ENCODE data around the gene BLTP3B. TPM values are rescaled to one million over a fixed set of nuclear protein-coding genes. Genes with fewer than 3 reads are reported as not detected.
"Not testable (repeated sequence)": the region's sequence is repeated elsewhere in the genome, so short reads cannot be mapped to it uniquely, and the experiment has no call there.

The BLTP3B gene
- total RNA-seq: 16.2 and 18.1 TPM in 2 replicates

DNA sequence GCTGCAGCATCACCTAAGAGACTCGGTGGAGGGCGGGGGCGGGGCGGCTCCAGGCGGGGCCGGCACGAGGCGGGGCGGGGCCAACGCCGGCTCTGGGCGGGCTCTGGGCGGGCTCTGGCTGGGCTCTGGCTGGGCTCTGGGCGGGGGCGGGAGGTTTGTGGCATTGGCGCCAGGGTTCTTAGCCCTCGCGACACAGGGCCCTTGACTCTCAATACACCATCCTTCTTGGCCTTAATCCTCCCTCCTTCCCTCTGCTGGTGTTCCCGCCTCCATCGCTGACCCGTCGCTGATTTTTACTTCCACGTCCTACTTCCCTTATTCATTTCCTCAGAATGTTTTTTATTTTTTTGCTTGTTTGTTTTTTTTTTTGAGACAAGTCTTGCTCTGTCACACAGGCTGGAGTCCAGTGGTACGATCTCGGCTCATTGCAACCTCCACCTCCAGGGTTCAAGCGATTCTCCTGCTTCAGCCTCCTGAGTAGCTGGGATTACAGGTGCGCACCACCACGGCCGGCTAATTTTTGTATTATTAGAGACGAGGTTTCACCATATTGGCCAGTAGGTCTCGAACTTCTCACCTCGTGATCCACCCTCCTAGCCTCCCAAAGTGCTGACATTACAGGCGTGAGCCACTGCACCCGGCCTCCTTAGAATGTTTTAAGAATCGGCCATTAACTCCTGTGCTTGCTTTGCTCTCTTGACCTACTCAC, at the start of gene BLTP3B:
BLTP3B (minus strand) TSS at position 24 of the 709 bp plus-strand sequence. CDS start 239 bp downstream, outside the sequence.
- DNase-seq: peak; percentile 88

DNA sequence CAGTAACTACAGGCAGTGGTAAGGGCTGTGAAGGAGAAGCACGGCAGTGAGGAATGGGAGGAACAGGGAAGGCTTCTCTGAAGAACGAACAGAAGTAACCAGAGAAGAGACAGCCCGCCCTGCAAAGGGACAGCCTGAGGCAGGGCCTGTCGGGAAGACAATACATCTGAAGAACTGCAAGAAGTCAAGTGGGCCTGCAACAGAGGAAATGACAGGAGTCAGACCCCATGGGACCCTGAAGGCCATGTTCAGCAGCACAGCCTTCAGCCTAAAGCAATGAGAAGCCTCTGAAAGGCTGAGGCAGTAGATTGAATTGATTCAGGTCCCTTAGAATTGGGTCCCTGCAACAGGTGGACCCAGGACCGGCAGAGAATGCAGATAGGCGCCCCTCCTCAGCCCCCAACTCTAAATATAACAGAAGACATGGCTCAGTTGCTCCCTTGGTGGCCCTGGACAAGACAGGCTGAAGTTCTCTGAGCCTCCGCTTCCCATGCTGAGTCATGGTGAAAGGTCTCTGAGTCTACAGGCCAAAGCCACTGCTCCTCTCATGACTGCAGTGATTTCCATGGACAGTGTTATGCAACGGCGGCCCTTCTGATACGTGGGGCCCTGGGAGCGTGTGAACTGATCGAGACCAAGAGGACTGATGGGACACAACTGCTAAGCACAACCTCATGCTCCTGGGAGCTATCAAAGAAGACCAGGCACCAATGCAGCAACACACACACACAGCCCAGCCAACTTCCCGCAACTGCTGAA, 47.1 kb upstream of the BLTP3B start:
- no peak for DNase-seq

DNA sequence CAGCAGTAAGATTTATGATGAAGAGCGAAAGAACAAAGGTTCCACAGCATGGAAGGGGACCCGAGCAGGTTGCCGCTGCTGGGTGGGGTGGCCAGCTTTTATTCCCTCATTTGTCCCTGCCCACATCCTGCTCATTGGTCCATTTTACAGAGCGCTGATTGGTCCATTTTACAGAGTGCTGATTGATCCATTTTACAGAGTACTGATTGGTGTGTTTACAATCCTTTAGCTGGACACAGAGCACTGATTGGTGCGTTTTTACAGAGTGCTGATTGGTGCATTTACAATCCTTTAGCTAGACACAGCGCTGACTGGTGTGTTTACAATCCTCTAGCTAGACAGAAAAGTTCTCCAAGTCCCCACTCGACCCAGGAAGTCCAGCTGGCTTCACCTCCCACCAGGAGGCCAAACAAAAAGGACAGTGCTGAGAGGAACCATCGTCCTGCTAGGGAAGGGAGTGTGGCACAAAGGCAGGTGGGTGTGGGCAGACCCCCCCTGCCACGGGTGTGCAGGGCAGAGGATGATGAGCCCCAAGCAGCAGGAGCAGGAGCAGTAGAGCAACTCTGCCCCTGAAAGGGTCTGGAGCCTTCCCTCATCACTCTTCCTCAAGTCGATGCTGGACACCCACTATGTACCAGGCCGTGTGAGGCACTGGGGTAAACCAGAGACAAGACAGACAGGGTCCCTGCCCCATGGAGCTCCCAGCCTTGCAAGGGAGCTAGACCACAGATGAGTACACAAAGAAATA, 46.4 kb upstream of the BLTP3B start:
- DNase-seq: not testable (repeated sequence)

GRCh38 chr12:100187857-100188519, 45.3 kb upstream of the BLTP3B start:
- DNase-seq: no peak

- DNase-seq: no peak
Observed at GRCh38 chr12:100187068-100187467, 44.4 kb upstream of the BLTP3B start.

DNA sequence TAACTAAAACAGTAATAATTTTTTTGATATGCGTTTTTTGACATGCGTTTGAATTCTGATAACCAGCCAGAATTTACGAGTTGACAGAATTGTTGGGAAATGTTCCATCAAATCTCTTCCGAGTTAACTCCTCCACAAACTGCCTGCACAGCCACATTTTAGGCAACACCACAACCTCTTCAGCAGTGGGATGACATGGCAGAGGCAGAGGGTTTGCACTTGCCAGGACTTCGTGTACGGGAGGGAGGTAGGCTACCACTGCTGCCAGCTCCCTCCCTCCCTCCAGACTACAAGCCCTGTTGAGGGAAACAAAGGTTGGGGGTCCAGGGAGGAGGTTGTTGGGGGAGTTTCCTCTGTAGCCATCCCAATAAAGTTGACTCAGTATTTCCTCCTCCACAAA, 43.4 kb upstream of the BLTP3B start:
- DNase-seq: no peak

- DNase-seq: no peak
Observed at GRCh38 chr12:100185361-100185894, 42.8 kb upstream of the BLTP3B start.

DNA sequence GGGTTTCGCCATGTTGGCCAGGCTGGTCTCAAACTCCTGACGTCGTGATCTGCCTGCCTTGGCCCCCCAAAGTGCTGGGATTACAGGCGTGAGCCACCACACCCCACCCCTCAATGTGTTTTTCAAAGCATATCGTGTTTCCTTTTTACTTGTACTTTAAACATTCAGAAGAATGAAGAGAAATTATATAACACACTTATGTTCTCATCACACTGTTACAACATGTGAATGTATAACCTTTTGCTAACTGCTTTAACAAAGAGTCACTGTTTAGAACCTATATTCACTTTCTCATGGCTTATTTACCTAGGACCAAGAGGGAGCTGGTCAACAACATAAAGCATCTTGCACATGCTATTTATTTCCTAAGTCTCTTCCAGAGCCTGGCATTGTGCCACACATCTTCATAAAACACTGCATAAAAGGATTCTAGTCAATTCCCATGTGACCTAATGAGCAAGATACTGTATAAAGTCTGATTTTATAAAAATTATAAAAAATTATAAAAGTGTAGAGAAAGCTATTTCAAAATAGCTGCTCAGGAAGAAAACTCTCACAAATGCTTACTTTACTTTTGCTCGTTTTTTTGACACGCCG, 42.0 kb upstream of the BLTP3B start:
- DNase-seq: no peak

DNA sequence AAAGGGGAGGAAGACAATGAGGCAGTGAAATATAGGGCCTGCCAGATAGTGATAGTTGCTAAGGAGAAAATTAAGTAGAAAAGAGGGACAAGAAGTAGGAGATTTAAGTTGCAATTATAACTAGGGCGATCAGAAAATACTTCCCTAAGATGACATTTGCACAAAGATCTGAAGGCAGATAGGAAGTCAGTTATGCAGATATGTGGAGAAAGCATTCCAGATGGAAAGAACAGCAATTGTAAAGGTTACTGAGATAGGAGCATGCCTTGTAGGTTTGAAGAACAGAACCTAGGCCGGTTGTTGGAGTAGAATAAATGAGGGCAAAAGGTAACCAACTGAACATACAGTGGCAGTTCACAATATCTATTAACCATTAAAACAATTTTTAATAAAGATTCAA, 36.6 kb upstream of the BLTP3B start:
- no peak for DNase-seq

- DNase-seq: not testable (repeated sequence)
Observed at GRCh38 chr12:100176493-100176892, 33.8 kb upstream of the BLTP3B start.

GRCh38 chr12:100174495-100174894, 31.8 kb upstream of the BLTP3B start:
- DNase-seq: no peak

DNA sequence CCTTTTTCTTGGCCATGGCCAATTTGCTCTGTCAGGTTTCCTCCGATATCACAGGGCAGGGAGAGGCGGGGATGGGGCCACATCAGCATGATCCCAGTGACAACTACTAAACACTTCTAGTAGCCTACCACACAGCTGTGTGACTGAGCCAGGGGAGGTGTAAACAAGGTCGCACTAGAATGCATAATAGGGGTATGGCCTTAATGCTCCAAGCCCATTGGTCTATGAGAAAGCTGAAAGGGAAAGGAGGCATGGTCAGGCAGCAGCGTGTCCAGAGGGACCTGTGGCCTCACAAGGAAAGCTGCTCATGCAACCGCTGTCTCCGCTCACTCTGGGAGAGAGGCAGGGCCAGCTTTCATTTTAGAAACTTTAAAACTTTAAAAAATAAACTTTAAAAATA, 30.4 kb upstream of the BLTP3B start:
- no peak for DNase-seq

DNA sequence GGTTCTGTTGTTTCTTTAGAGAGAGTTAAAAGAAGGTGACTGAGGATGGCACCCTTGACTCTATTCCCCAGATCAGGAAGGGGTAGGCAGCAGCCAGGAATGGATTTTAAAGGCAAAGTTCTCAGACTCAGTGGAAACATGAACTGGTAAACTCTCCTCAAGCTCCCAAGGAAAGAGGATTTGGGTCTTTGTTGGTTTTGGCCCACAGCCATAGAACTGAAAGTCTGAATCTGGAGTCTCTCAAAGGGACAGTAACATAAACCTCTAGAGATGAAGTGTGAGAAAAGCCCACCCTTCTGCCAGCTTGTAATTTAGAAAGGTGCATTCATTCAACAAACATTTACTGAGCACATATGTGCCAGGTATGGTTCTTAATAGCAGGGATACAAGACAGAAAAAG, 28.6 kb upstream of the BLTP3B start:
- DNase-seq: no peak

DNA sequence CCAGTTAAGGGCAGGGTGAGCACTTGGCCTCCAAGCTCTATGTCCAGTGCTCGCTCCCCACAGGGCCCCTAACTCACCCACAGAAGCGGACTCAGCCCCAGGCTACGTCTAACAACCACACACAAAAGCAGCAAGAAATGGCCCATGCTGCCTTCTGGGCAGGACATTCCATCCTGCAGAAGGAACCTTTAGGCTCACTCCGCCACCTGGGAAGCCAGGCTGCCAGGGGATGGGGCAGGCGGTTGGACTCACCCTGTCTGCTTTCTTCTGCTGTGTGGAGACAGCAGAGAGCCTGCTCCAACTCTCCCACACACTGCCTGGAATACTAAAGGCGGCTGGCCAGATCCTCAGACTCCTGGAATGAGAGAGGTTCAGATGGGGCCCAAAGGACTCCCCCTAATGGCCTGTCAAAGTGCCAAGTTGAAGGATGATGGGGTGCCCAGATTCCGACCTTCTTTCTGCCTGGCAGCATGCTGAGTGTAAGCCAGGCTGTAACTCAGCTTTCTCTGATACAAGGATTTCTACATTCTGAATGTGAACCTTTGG, 27.7 kb upstream of the BLTP3B start:
- DNase-seq: no peak

DNA sequence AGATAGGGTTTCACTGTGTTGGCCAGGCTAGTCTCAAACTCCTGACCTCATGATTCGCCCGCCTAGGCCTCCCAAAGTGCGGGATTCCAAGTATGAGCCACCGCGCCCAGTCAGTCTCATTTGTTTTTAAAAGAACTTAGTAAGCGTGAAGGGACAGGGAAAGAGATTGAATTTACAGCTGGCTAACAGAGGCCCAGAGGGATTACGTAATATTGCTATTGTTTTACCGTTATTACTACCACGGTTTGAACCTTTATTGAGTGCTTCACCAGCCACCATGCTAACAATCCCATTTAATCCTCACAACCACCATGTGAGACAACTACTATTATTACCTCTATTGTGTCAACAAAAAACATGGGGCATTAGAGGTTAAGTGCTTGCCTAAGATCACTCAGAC, 26.7 kb upstream of the BLTP3B start:
- DNase-seq: no peak

GRCh38 chr12:100168562-100168961, 25.9 kb upstream of the BLTP3B start:
- no peak for DNase-seq

GRCh38 chr12:100166232-100166631, 23.6 kb upstream of the BLTP3B start:
- DNase-seq: no peak

DNA sequence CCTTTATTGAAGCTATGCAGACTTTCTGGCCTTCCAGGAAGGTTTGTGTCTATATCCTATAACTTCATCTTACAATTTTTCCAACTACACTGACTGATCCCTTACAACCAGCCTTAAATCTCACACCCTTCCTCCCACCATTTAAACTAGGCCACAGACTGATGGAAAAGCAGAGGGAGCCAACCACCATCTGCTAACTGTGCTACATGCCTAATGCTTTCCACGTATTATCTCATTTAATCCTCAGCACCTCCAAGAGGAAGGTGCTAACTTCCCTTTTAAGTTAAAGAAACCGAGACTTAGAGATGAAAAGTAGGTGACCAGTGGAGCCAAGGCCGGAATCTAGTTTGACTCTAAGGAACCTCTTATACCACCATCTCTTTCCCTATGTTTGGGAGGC, 22.7 kb upstream of the BLTP3B start:
- DNase-seq: no peak

GRCh38 chr12:100164153-100164704, 21.6 kb upstream of the BLTP3B start:
- DNase-seq: no peak

DNA sequence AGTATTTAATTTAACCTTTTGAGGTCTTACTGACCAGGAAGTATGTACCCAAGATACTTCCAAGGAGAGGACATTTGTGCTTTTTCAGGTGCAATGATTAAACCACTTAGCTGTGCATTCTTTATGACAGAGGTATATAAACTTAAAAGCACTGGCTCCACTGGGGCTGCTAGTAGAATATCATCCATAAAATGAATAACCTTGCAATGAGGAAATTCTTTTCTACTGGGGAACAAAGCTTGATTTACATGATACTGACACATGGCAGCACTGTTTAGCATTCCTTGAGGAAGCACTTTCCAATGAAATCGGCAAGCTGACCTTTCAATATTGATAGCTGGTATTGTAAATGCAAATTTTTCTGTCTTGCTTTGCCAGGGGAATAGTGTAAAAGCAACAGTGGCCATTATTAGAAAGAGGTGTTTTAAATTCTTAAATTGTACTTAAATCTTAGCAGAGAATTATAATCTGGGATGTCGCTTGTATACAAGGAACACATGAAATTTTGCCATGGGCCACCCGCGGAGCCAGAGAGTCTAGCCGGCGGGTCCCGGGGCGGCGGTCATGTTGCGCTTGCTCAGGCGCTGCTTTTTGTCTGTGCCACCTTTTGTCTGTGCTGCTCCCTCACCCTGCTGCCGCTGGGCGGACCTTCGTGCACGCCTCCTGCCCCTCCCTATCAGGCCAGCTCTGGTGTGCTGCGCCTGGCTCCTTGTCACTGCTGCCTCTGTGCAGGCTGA, 20.9 kb upstream of the BLTP3B start:
- peak; percentile 66 for DNase-seq

Data from dermis blood vessel endothelial cell (primary cell).